ENCODE results near the gene ADGRF3.

- TF ChIP-seq CTCF (IDR thresholded peaks at IDR 0.05; ENCODE audit: low read length) (no peak), EZH2 (IDR thresholded peaks at IDR 0.05; ENCODE audit: borderline replicate concordance, low read length) (no peak)
Observed at GRCh38 chr2:26326514-26326913, 20.1 kb downstream of the ADGRF3 start.

Data from OCI-LY1 (cell line).